GM21447 (cell line): ENCODE data around the gene MRPL23.

Experiments
- ATAC-seq: cut with Tn5 transposase; IDR thresholded peaks from one replicate; pipeline ENCODE4 v1.9.1; 2021; ENCODE audit not compliant: unreplicated experiment

Gene MRPL23

GRCh38 chr11:1920909-1921573 is 26.1 kb upstream of the MRPL23 start:
- ATAC-seq: no peak

GRCh38 chr11:1921574-1922141 is 25.5 kb upstream of the MRPL23 start:
- ATAC-seq: no peak

DNA sequence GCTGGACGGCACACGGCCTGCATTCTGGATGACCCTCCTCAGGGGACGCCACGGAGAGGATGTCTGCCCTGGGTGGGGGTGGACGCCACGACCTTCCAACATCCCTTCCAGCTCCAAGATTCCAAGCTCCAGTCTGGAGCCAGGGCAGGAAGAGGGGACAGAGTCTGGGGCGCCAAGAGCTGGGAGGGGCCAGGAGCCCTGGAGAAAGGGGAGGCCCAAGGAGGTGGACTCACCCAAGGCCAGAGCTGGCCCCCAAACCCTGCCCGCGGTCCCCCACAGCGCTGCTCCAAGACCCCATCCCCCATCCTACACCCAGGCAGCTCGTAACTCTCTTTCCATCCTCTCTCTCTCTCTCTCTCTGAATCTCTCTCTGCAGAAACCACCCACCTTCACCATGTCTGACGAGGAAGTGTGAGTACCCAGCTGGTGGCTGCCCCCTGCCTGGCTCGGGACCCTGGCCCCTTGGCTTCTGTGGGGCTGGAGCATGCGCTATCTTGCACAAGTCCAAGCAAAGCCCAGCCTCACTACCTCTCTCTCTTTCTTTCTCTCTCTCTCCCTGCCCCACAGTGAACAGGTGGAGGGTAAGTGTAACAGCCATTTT is 24.6 kb upstream of the MRPL23 start:
- ATAC-seq: no peak

DNA sequence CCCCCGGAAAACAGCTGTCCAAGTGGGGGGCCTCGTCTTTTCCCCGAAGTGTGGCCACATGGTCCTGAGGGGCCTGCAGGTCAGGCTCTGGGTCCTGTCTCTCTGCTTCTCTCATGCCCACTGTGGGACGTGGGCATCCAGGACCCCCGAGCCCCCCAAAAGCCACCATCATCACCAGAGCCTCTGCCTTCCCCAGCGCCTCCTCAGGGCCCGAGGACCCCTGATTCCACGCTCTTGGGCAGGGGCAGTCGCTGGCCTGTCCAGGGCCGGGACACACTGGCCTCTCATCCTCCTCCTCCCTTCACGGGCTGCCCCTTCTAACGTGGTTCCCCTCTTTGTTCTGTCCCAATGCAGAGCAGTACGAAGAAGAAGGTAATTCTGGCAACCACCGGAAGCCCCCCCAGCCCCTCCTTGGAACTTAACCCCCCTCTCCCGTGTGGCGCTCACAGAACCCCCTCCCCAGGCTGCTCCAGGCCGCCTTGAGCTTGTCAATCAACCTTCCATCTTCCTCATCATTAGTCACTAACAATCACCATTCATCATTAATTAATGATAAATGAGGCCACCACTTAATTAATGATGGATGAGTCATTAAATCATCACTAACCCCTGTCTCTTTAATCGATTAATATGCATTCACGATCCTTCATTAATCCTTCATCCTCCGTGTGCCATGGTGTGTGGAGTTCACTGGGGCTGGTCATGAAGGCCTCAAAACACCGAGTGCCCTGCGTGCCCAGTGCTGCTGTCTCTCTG is 23.8 kb upstream of the MRPL23 start:
- ATAC-seq: no peak

DNA sequence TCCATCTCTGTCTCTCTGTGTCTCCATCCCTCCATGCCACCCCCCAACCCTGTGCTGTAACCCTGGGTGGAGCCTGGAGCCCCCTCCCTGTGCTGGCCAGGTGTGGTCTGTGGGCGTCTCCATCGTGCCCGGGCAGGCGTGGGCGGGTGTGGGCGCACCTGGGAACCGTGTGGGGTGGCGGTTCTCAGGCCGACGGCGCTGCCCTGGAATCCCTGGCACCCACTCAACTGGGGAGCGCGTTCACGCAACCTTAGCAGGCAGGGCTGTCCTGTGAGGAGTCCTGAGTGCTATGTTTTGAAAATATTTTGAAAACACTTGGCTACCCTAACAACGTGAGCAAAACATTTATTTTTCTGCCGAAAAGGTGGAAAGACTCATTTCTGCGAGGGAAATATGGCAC is 23.0 kb upstream of the MRPL23 start:
- ATAC-seq: no peak

DNA sequence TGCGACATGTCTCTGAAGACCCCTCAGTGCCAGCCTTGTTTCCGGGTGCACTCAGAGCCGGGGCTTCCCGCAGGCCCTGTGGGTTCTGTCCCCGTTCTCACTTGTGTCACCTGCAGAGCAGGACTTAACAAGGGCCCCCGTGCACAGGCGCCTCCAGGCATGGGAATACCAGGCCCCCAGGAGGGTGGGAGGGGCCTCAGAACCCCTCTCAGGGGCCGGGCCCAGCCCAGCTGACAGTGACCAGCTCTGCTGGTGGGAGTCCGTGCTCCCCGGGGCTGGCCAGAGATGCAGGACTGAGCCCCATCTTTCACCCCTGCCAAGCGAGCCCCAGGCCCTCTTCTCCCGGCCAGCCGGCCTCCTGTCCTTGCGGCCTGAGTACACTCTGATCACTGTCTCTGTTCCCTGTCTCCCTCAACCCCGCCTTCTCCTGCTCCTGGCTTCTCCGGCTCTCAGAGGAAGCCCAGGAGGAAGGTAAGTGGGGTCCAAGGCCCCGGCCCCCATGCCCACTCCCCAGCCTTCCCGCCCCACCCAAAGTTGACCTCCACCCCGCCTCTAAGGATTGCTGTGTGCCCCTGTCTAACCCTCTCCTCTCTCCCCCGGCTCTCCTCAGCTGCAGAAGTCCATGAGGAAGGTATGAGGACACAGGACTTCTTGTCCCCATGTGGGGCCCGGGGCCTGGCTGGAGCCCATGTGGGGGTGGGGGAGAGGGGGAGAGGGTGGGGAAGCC is 22.3 kb upstream of the MRPL23 start:
- no peak for ATAC-seq

DNA sequence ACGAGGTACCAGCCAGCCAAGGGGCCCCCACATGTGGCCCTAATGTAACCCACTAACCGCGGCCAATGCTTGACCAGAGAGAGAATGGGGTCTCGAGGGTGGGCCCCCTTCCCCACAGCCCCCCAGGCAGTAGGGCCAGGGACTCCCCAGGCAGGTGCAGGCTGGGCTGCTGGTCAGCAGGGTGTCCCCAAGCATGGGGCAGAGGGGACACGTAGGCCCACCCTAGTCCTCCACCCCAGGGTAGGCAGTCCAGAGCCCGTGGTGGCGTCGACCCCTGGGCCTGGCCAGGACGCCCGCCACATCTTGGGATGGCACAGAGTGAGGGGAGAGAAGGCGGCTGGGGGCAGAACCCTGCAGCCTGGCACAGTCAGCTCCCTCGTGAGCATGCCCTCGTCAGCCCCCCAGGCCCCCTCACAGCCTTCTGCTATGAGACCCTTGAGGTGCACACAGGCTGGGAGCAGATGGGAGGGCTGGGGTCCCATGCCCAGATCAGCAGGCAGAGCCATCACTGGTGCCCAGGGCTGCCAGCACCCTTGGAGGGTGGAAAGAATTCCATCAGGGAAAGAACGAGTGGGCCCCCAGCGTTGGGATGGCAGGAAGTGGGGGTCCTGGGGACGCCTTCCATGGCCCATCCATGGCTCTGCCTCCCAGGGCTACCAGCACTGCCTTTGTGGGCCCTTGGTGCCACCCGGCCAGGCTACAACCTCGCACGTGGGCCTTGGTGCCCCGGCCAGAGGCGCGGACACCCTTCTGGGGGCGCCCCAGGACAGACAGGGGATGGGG is 21.6 kb upstream of the MRPL23 start:
- no peak for ATAC-seq

GRCh38 chr11:1926156-1927025 is 20.7 kb upstream of the MRPL23 start:
- ATAC-seq: no peak

DNA sequence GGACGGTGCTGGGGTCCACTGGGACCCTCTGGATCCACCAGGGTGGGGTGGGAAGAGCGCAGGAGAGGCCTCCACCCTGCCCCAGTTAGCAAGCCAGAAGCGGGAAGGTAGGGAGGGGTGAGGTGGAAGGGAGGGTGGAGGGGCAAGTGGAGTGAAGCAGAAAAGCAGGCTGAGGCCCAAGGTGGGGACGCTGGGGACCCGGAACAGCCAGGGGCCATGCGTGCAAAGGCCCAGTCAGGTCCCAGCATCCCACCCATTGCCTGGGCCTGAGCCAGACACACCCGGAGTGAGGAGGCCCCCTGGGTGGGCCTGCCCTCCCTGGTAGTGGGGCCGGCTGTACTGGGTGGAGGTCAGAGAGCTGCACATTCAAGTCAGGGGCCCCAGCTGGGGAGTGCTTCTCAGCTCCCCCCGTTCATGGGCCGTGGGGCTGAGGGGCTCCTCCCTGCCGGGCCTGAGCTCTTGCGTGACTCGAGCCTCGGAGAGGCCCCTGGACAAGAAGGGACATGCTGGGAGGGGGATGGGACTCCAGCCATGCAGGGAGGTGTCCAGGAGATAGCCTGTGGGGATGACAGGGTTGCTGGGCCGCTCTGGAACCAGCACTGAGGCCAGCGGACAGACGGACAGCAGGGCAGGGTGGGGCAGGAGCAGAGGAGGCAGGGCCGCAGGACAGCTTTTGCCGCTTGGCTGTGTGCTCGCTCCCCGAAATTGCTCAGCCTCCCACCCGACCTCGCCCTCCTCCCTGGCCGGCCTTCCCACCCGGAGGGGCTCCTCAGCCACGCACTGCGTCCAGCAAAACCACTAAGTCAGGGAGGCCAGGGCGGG is 19.9 kb upstream of the MRPL23 start:
- no peak for ATAC-seq

- no peak for ATAC-seq
These were observed 19.2 kb upstream of the MRPL23 start for GRCh38 chr11:1927848-1928469.

DNA sequence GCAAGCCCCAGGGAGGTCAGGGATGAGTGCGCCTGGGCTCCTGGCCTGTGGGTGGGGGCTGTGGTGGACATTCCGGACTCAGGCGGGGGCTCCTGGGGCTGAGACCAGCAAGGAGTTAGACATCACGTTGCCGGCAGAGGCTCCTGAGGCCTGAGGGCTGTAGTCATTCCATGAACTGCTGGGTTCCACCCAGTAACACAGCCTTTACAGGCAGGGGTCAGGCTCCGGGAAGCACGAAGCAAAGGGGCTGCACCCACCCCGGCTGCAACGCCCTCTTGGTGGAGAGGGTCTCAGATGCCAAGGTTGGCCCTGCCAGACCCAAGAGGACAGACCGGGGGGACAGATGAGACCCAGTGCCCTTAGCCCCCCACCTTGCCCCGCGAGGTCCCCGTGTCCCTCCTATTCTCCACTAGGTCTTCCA is 18.7 kb upstream of the MRPL23 start:
- ATAC-seq: no peak

GRCh38 chr11:1928891-1929541 is 18.1 kb upstream of the MRPL23 start:
- no peak for ATAC-seq

- ATAC-seq: no peak
These were observed 17.3 kb upstream of the MRPL23 start for GRCh38 chr11:1929621-1930461.

- ATAC-seq: no peak
These were observed 16.7 kb upstream of the MRPL23 start for GRCh38 chr11:1930462-1930830.

- no peak for ATAC-seq
These were observed 15.6 kb upstream of the MRPL23 start for GRCh38 chr11:1931341-1932104.

DNA sequence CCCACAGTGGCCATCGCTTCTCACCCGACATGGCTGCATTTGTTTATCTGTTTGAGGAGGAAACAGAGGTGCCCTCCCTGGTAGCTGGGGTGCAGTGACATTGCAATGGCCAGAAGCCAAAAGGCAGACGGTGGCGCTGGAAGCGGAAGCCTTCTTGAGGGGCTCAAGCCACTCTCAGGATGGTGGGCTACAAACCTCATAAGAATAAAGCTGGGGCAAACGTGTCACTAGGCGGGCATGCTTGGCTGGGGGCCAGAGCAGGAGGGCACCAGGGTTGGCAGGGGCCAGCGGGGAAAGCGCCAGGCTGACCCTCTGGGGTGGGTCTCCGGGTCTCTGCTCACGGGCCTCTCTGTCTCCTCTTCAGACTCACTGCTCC is 15.0 kb upstream of the MRPL23 start:
- no peak for ATAC-seq
